Smooth muscle cell (in vitro differentiated cells): ENCODE data around the gene PTTG1IP. TPM values are rescaled to one million over a fixed set of nuclear protein-coding genes. Genes with fewer than 3 reads are reported as not detected.

Experiments used
- DNase-seq: peaks from one replicate; lab custom pipeline; 2025; ENCODE audit not compliant: unreplicated experiment; lab: John Stamatoyannopoulos, UW
- H2AFZ ChIP-seq: fragments of 200-600 bp; sonication (generic); 2 replicates; pipeline ENCODE4 v1.6.0; 2016; ENCODE audit warnings: antibody characterized with exemption, low read depth, mild to moderate bottlenecking
- H3F3A ChIP-seq: fragments of 200-600 bp; sonication (generic); 2 replicates; pipeline ENCODE4 v1.6.0; 2017; ENCODE audit warnings: antibody characterized with exemption, low read depth
- H3K27ac ChIP-seq: fragments of 200-600 bp; sonication (generic); 2 replicates; pipeline ENCODE4 v1.5.1; 2016; ENCODE audit warnings: low read depth, mild to moderate bottlenecking
- H3K27me3 ChIP-seq: fragments of 200-600 bp; sonication (generic); 2 replicates; pipeline ENCODE4 v1.6.1; 2016; ENCODE audit warnings: low read depth, mild to moderate bottlenecking
- H3K36me3 ChIP-seq: fragments of 200-600 bp; sonication (generic); 2 replicates; pipeline ENCODE4 v1.5.1; 2016; ENCODE audit warnings: low read depth
- H3K4me1 ChIP-seq: fragments of 200-600 bp; sonication (generic); 2 replicates; pipeline ENCODE4 v1.5.1; 2016; ENCODE audit warnings: low read depth
- H3K4me2 ChIP-seq: fragments of 200-600 bp; sonication (generic); 2 replicates; pipeline ENCODE4 v1.6.0; 2016; ENCODE audit warnings: mild to moderate bottlenecking
- H3K4me3 ChIP-seq: fragments of 200-600 bp; sonication (generic); 2 replicates; pipeline ENCODE4 v1.5.1; 2016; ENCODE audit warnings: mild to moderate bottlenecking
- H3K79me2 ChIP-seq: fragments of 200-600 bp; sonication (generic); 2 replicates; pipeline ENCODE4 v1.6.0; 2016; ENCODE audit warnings: low read depth, mild to moderate bottlenecking
- H3K9ac ChIP-seq: fragments of 200-600 bp; sonication (generic); 2 replicates; pipeline ENCODE4 v1.6.0; 2016; ENCODE audit warnings: low read depth
- H3K9me3 ChIP-seq: fragments of 200-600 bp; sonication (generic); replicated peaks from 2 replicates; pipeline ENCODE4 v1.5.1; 2016; ENCODE audit warnings: low read depth
- H4K20me1 ChIP-seq: fragments of 200-600 bp; sonication (generic); 2 replicates; pipeline ENCODE4 v1.6.0; 2016; ENCODE audit warnings: low read depth
- CTCF ChIP-seq: fragments of 200-600 bp; sonication (generic); IDR thresholded peaks from 2 replicates; pipeline ENCODE4 v1.5.1; 2017; ENCODE audit warnings: borderline replicate concordance, mild to moderate bottlenecking, antibody characterized with exemption; ENCODE audit not compliant: insufficient read depth, poor library complexity, severe bottlenecking
- WGBS: methylation state at CpG from one replicate; pipeline ENCODE4 v1.1.7; 2016; ENCODE audit warnings: low lambda C conversion rate; 5-methylcytosine and 5-hydroxymethylcytosine counted together
- polyA plus RNA-seq: library from polyadenylated mRNA; unstranded; fragments of >200 nt; fragmentation: Nextera tagmentation; extraction: Ambion mirVana; gene quantifications from 2 replicates; pipeline ENCODE4 v1.2.1, GENCODE V29; 2016
- total RNA-seq: library from RNA; depleted of rRNA; stranded (reverse); fragments of >200 nt; gene quantifications from 2 replicates; pipeline ENCODE4 v1.2.3, GENCODE V29; 2014

The PTTG1IP gene
- total and polyA plus RNA-seq, 2 experiments from 2014 or later: 331 to 340 TPM

- Histone ChIP-seq H3F3A (no peaks in the 10 kb centered on the region), H4K20me1 (peaks cover 100% of the 10 kb centered on the region), H3K36me3 (peaks cover 11% of the 10 kb centered on the region)
Measured at GRCh38 chr21:44854664-44855446, 18.6 kb downstream of the PTTG1IP start.

GRCh38 chr21:44854391-44854663 lies 19.2 kb downstream of the PTTG1IP start:
- H3F3A ChIP-seq: no peaks in the 10 kb centered on the region
- H2AFZ ChIP-seq: no peak overlapping the region
- no peaks in the 10 kb centered on the region for H3K9me3 ChIP-seq
- H3K4me1 ChIP-seq: no peaks in the 10 kb centered on the region
- no peaks in the 10 kb centered on the region for H3K27me3 ChIP-seq
- no peak overlapping the region for H3K9ac ChIP-seq
- H3K4me2 ChIP-seq: no peak overlapping the region
- DNase-seq: no peak
- TF ChIP-seq CTCF: no peak
- no peak overlapping the region for H3K4me3 ChIP-seq
- H3K36me3 ChIP-seq: peaks cover 13% of the 10 kb centered on the region
- H3K27ac ChIP-seq: no peak overlapping the region
- H4K20me1 ChIP-seq: peaks cover 100% of the 10 kb centered on the region
- WGBS: 94% methylated on average over 14 of the region's 14 CpGs
- H3K79me2 ChIP-seq: peaks cover 66% of the 10 kb centered on the region

More at GRCh38 chr21:44854664-44855446, 18.6 kb downstream of the PTTG1IP start:
- Histone ChIP-seq H2AFZ (no peak overlapping the region), H3K79me2 (peaks cover 66% of the 10 kb centered on the region), H3K9ac (no peak overlapping the region), H3K4me1 (no peaks in the 10 kb centered on the region), H3K27ac (no peak overlapping the region), H3K4me2 (no peak overlapping the region), H3K9me3 (no peaks in the 10 kb centered on the region), H3K4me3 (no peak overlapping the region), H3K27me3 (no peaks in the 10 kb centered on the region)
- TF ChIP-seq CTCF: no peak
- WGBS: 81% methylated on average over 31 of the region's 31 CpGs
- DNase-seq: no peak

- no peaks in the 10 kb centered on the region for H3K4me1 ChIP-seq
- no peak overlapping the region for H3K27ac ChIP-seq
- peaks cover 13% of the 10 kb centered on the region for H3K36me3 ChIP-seq
- no peak overlapping the region for H2AFZ ChIP-seq
- H4K20me1 ChIP-seq: peaks cover 97% of the 10 kb centered on the region
- no peak overlapping the region for H3K4me3 ChIP-seq
- no peaks in the 10 kb centered on the region for H3K27me3 ChIP-seq
- H3K9me3 ChIP-seq: no peaks in the 10 kb centered on the region
- no peak for DNase-seq
- no peak for TF ChIP-seq CTCF
- peaks cover 61% of the 10 kb centered on the region for H3K79me2 ChIP-seq
- WGBS: 94% methylated on average over 34 of the region's 34 CpGs
- H3K4me2 ChIP-seq: no peak overlapping the region
- H3K9ac ChIP-seq: no peak overlapping the region
- no peaks in the 10 kb centered on the region for H3F3A ChIP-seq
Measured at GRCh38 chr21:44853601-44854390, 19.7 kb downstream of the PTTG1IP start.
